Fibroblast of skin of left biceps (primary cell): ENCODE data around the gene SLC35E1.
A peak's percentile ranks its signal among the peaks of the same experiment; 100 is the strongest.

Experiments
- DNase-seq, 2 experiments: peaks; one replicate each; pipeline ENCODE4 v3.0.0-alpha.2; 2013; ENCODE audit warnings: low read depth in 2 of 2

The SLC35E1 gene

GRCh38 chr19:16598848-16599247, 26.6 kb upstream of the SLC35E1 start:
- no peak for DNase-seq

- DNase-seq: no peak
Observed at GRCh38 chr19:16596399-16596798, 24.2 kb upstream of the SLC35E1 start.

DNA sequence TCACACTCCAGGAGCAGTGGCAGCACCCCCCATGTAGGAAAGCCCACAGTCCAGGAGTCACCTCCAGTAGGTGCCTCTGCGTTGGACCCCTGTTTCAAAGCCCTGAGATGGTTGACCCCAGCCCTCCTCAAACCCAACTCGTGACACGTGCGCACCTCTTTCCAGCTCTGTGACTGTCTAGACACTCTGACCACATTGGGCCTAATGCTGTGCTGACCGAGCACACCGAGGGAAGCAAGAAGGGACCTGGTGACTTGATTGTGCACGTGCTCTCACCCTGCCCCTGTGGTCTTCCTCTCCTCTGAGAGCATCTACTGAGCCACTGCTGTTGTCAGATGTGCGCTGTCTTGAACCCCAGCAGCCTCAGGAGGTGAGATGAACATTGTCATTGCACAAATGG, 22.9 kb upstream of the SLC35E1 start:
- DNase-seq: no peak

GRCh38 chr19:16594681-16595091, 22.5 kb upstream of the SLC35E1 start:
- no peak for DNase-seq

- DNase-seq: no peak
Observed at GRCh38 chr19:16594131-16594586, 21.9 kb upstream of the SLC35E1 start.

- no peak for DNase-seq
Observed at GRCh38 chr19:16593181-16593580, 21.0 kb upstream of the SLC35E1 start.

GRCh38 chr19:16591803-16592556, 19.8 kb upstream of the SLC35E1 start:
- DNase-seq: no peak

DNA sequence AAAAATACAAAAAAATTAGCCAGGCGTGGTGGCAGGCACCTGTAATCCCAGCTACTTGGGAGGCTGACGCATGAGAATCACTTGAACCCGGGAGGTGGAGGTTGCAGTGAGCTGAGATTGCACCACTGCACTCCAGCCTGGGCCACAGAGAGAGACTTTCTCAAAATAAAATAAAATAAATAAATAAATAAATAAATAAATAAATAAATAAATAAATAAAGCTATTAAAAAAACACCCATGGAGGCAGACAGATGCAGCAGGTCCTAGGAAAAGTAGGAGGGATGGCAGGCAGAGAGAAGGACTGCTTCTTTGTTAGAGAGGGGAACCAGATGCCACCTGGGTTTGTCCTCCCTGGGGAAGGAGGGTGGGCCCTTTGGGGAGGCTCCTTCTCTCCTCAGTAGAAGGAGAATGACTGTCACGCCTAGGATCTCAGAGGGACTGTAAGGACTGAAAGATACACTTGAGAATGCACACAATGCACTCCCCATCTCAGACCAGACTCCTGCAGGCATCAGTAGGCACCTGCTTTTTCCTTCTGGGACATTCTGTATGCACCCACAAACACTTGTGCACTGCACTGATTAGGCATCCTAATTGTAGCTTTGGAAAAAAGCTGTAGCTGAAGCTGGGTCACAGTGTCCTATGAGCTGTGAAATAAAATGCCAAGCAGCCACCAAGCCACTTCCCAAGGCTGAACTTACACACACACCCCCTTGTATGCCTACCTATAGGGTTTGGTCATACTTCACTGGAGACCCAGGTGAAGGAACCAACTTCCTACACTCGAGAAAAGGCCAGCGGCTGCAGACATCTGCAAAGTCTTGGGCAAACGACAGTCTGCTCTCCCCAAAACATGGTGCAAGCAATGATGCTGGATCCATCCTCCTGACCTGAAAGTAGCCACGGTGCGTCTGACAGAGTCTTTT, 18.9 kb upstream of the SLC35E1 start:
- no peak for DNase-seq

- no peak for DNase-seq
Observed at GRCh38 chr19:16589917-16590316, 17.7 kb upstream of the SLC35E1 start.

DNA sequence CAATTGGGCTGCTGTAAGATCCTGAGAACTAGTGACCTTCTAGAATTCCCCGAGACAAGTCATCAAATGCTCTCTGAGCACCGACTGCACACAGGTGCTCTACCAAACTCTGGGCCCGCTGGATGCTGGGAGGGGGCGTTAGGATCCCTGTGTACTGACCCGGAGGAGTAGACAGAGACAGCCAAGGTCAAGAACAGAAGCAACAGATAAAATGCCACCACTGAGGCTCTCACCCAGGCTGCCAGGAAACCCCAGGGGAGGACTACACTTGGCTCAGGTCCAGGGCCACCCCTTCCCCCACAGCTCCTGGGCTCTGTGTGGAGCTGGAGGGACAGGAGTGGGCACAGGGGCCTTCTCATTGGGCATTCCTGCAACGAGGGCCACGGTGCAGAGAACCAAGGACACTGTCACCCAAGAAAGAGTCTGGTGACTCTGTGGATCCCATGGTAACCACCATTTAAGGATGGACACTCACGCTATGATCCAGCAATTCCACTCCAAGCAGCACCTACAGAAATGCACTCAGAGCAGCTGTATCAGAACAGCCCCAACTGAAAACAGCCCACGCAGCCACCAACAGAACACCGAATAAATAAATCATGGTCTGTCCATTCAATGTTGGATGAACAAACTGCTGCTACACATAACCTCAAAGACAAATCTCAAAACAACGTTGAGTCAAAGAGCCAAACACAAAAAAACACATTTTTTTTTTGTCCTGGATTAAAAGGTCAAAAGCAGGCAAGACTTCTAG, 16.8 kb upstream of the SLC35E1 start:
- DNase-seq: no peak

DNA sequence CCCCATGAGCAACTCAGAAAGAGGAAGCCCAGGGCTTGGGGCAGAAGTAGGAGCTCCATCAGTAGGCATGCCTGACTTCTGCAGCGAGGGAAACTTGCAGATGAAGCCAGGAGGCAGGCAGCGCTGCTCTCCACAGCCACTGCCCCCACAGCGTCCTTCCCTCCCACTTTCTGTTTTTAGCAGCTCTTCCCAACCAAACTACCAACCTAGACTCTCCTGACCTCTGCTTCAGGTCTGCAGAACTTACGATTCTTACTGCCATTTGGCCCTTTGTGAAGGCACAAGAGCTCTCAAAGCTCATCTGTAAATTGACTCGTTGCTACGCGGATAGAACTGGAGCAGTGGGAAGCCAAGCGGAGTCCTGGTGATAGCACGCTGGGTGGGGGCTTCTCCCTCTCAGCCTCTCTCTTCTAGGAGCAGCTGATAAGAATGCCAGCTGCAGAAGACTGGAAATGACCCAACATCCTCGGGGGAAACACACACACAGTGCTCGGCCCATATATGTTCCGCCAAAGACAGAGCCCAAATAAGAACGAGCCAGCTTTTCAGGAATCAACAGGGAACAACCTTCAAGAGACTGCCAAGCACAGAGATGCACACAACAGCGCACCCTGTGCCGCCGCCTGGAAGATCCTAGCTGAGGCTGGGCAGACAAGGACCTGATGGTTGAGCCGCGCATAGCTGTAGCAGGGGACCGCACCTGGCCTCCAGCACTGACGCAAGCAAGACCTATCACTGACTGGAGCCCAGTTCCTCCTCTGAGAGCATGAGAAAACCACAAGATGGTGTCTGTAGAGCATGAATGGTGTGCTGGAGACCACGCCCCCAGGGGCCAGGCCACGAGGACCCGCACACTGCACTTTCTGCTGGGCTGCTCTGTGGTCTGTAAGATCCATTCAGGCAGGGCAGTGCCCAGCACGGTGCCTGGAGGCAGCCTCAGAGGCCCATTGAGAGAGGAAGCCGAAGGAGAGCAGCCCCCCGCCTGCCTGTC, 15.9 kb upstream of the SLC35E1 start:
- no peak for DNase-seq

DNA sequence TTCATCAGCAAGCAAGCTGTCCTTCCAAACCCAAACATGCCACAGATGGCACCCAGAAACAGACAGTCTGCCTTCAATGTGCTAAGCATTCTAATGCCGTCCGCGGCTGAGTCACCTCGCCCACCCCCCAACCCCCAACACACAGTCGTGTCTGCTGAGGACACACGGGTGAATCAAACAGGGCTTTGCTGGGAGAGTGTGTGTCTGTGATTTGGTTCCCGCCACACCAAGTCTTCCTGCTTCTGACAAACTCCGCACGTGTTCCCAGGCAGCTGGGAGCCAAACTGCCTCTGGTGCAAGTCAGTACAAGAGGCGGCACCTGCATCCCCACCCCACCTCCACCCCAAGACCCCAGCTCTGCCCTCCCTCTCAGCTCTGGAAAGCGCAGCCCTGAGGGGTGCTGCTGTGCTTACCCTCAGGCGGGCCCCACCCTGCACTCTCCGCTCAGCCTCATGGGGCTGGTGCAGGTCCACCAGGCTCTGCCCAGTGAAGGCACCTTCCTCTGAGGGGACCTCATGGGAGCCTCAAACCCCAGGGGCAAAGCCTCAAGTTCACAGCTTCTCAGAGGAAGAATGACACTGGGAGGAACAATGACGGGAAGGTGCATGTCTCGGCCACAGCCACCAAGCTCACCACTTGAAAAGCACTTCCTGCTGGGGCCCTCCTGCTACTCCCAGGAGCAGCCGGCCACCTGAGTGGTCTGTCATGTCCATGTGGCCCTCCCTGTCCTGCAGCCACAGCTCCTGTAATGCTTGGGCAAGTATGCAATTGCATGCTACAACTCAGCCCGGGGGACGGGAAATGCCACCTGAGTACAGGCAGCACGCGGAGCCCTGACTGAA, 15.0 kb upstream of the SLC35E1 start:
- no peak for DNase-seq

- no peak for DNase-seq
Observed at GRCh38 chr19:16586477-16586871, 14.3 kb upstream of the SLC35E1 start.

- no peak for DNase-seq
Observed at GRCh38 chr19:16585808-16586476, 13.7 kb upstream of the SLC35E1 start.

DNA sequence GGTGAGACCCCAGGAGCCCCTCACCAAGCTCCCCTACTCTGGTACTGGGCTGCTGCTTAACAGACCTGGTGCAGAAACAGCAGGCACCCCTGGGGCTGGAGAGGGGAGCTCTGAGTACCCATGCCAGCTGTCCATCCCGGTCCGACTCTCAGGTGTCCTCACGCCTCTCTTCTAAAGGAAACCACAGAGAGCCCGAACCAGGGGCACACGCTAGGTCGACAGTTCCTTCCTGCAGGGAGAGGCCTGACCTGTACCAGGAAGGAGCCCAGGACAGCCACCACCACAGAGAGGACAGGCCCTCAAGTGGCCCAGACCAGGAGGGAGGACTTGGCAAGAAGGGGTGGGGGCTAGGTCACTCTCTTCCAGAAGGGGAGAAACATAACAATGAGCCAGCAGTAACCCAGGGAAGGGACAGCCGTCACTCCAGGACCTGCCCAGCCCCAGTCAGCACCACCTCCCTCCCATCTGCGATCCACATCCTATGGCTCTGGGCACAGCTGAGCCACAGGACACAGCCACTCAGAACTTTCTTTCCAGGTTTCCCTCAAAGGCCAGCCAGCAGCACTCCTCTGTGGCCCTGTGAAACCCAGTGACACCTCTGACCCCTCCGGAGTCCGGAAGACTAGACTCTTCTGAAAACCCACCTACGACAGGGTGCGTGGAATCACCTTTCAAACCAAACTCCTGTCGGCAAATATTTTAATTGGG, 13.0 kb upstream of the SLC35E1 start:
- DNase-seq: no peak

DNA sequence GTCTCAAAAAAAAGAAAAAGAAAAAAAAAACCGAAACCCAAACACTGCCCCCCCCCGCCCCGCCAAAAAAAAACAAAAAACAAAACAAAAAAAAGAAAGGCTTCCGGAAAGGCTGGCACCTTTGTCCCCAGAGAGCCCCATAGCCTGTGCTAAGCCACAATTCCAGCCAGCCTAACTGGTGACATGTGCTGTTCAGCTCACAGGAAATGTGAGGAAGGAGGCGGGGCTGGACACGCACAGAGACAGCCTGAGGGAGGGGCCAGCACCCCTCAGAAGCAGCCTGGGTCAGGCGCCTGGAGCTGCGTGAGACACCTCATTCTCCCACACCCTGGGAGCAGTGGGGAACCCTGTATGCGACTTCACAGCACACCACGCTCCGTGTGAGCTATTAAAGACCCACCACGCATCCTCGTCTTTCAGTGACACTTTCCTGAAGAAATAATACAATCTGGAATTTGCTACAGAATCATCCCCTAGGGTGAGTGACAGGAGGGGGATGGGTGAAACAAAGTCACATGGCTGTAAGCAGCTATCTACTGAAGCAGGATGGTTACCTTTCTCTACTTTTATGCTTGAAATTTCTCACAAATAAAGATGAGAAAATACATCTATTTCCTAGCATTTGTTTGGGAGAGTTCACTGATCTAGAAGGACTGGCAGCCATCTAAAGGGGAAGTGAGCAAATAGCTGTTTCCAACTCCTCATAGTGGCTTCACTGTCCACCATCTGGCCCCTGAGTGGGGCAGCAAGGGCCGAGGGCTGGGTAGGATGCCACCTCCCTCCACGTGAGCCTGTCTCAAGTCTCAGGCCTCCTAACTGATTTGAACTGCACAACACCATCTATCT, 12.3 kb upstream of the SLC35E1 start:
- DNase-seq: peak in 1 of 2 experiments; percentile 13

DNA sequence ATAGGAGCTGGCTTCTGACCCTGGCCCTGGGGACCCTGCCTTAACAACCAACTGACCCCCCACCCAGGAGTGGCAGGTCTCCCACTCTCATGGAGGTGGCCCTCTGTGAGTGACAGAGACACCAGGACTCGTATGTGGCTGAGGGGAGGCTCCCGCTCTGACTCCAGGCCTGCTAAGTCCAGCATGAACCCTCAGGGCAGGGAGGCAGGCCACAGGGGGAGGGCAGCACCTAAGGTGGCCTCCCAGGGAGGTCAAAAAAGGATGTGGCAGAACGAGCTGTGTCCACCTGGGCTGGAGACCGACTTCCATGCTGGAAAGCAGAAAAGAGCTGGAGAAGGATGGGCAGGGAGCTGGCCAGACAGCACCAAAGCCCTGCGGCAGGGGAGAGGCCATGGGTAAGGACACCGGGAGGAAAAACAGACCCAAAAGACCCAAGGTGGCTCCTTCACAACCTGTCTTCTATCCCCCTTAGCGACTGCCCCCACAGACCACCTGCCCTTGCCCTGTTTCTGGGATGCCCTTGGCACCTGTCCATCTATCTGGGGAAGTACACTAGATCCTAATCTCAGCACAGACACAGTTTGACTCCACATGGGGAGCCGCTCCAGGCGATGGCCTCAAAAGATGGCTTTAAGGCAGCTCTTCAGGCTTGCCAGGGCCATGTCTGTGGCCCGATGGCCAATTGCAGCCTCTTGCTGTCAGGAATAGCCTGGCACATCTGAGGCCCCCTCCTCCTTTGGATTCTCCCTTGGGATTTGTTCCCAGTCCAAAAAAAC, 10.5 kb upstream of the SLC35E1 start:
- no peak for DNase-seq
